ENCODE data around the gene STOM. TPM values are rescaled to one million over a fixed set of nuclear protein-coding genes. Genes with fewer than 3 reads are reported as not detected.

Gene STOM
- total RNA-seq, 1 experiment from 2014 or later: 22.4 TPM

- no peak for TF ChIP-seq CTCF (IDR thresholded peaks at IDR 0.05 in 2 of 3, conservative IDR thresholded peaks at IDR 0.05 in 1 of 3; ENCODE audit: borderline replicate concordance in 1 of 3, insufficient read depth in 1 of 3, low read depth in 2 of 3, low read length in 2 of 3)
- TF ChIP-seq, protein P1, sequence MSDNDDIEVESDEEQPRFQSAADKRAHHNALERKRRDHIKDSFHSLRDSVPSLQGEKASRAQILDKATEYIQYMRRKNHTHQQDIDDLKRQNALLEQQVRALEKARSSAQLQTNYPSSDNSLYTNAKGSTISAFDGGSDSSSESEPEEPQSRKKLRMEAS (IDR thresholded peaks at IDR 0.05): no peak
- no peak for TF ChIP-seq POLR2AphosphoS5 (IDR thresholded peaks at IDR 0.05; ENCODE audit: low read depth, low read length)
- TF ChIP-seq ZNF274 (IDR thresholded peaks at IDR 0.05; ENCODE audit: low read depth, low read length): no peak
- peak; percentile 32; the same call in 1 of the 2 replicates for TF ChIP-seq FOSL1 (IDR thresholded peaks at IDR 0.05; ENCODE audit: low read depth)
Measured at GRCh38 chr9:121322037-121322736, 47.9 kb downstream of the STOM start (continued).

DNA sequence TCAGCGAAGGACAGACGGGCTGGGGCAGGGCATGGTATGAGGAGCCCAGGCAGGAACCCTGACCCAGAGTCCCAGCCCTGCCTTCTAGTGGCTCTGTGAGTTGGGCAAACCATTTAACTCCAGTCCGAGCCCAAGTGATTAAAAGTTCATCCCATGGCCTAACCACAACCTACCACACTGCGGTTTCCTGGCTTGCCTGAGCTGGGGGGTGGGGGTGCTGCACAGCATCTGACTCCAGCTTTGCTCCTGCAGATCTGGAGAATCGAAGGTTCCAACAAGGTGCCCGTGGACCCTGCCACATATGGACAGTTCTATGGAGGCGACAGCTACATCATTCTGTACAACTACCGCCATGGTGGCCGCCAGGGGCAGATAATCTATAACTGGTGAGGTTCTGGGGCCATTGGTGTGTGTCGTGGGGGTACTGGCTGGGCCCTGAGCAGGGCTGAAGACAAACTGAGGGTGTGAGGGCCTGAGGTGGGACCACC is 49.0 kb downstream of the STOM start:
- no peak for DNase-seq (ENCODE audit: low read depth, low spot score)
- no peak overlapping the region for H3K27ac ChIP-seq (ENCODE audit: low read depth, low read length)
- H3K4me1 ChIP-seq (ENCODE audit: control insufficient read depth in 1 of 2, insufficient read depth in 2 of 2, low read length in 2 of 2): peaks cover 23 to 35% of the 10 kb centered on the region in 2 experiments
- RAD21 ChIA-PET (ENCODE audit: low non-redundant PET in 1 of 2, low total read pairs in 2 of 2, uncharacterized antibody in 2 of 2, unreplicated experiment in 2 of 2): interaction anchor here in 1 of 2 experiments (1.3 kb wide), 1 partner anchor 43 kb away, joined by 3 read pairs; no protein-coding TSS in a partner anchor
- CTCF ChIA-PET: interaction anchor here (1.3 to 2.9 kb wide), 8 partner anchors 12 to 79 kb away, joined by 4 to 42 read pairs (median 8); no protein-coding TSS in a partner anchor
- intact Hi-C loops (cut with micrococcal nuclease): no loop called here
- no peaks in the 10 kb centered on the region for H3K79me2 ChIP-seq (ENCODE audit: insufficient read depth, low read length)
- no TSS peak for BruUV-seq (replicated peaks)
- POLR2A ChIA-PET: no interaction called here
- no peak overlapping the region for H3K4me2 ChIP-seq (ENCODE audit: low read length)
- TF ChIP-seq EZH2 (IDR thresholded peaks at IDR 0.05): no peak
- TF ChIP-seq JUND (IDR thresholded peaks at IDR 0.05): no peak
- TF ChIP-seq CTCF (IDR thresholded peaks at IDR 0.05 in 2 of 3, conservative IDR thresholded peaks at IDR 0.05 in 1 of 3; ENCODE audit: borderline replicate concordance in 1 of 3, insufficient read depth in 1 of 3, low read depth in 2 of 3, low read length in 2 of 3): no peak
- no peak for TF ChIP-seq POLR2AphosphoS5 (IDR thresholded peaks at IDR 0.05; ENCODE audit: low read depth, low read length)
- TF ChIP-seq YY1 (IDR thresholded peaks at IDR 0.05; ENCODE audit: extremely low read depth, insufficient replicate concordance, low read depth, low read length): no peak
- no peak for TF ChIP-seq CEBPB (IDR thresholded peaks at IDR 0.05; ENCODE audit: low read depth)
- TF ChIP-seq, protein P1 (IDR thresholded peaks at IDR 0.05): no peak
- TF ChIP-seq, protein P2, sequence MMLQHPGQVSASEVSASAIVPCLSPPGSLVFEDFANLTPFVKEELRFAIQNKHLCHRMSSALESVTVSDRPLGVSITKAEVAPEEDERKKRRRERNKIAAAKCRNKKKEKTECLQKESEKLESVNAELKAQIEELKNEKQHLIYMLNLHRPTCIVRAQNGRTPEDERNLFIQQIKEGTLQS (IDR thresholded peaks at IDR 0.05): no peak
- TF ChIP-seq RAD21 (IDR thresholded peaks at IDR 0.05; ENCODE audit: low read depth): no peak
- no peak for TF ChIP-seq ZBTB33 (IDR thresholded peaks at IDR 0.05; ENCODE audit: extremely low read depth, insufficient replicate concordance, low read length)
- no peaks in the 10 kb centered on the region for H3K9me3 ChIP-seq (ENCODE audit: control insufficient read depth in 1 of 2, insufficient read depth in 1 of 2, low read depth in 1 of 2, low read length in 2 of 2)
- no peak for ATAC-seq
- H3K9ac ChIP-seq (ENCODE audit: low read length): no peak overlapping the region
- H3K4me3 ChIP-seq (replicated peaks in 1 of 2; ENCODE audit: low read depth in 1 of 2, low read length in 2 of 2): no peak overlapping the region
- H3K9me2 ChIP-seq (ENCODE audit: insufficient read depth): no peaks in the 10 kb centered on the region
- H4K20me1 ChIP-seq (ENCODE audit: insufficient read depth): no peaks in the 10 kb centered on the region
- no peak overlapping the region for H2AFZ ChIP-seq (ENCODE audit: low read depth, low read length, poor library complexity, severe bottlenecking)
- H3K36me3 ChIP-seq (ENCODE audit: control insufficient read depth in 1 of 2, insufficient read depth in 2 of 2, low read length in 2 of 2): 0 out of 4 replicates have a peak, but pooled peaks cover 2 to 9% of the 10 kb centered on the region in 2 experiments
- no peaks in the 10 kb centered on the region for H3K27me3 ChIP-seq (ENCODE audit: insufficient read depth, low read length)

All from HCT116 (cell line).